Tibial artery (tissue), 4 donors: ENCODE results near the gene SKIL.

Experiments used
- DNase-seq, 2 donors: peaks; one replicate each; pipeline ENCODE4 v3.0.0-alpha.2; 2019
- H3K27ac ChIP-seq, 2 donors: fragments of 200-600 bp; sonication (generic) in 1 of 2; 1 replicate in 1 of 2; 2 replicates in 1 of 2; pipeline ENCODE4 v1.5.1; 2018 to 2019; ENCODE audit warnings: mild to moderate bottlenecking in 1 of 2
- H3K27me3 ChIP-seq, 2 donors: fragments of 200-600 bp; sonication (generic) in 1 of 2; one replicate each; pipeline versions ENCODE4 v1.5.1 to v1.6.0; 2016 to 2019
- H3K36me3 ChIP-seq, 3 donors: fragments of 200-600 bp; sonication (generic) in 2 of 3; one replicate each; pipeline ENCODE4 v1.5.1; 2016 to 2019; ENCODE audit warnings: mild to moderate bottlenecking in 2 of 3
- H3K4me1 ChIP-seq, 4 donors: fragments of 200-600 bp; sonication (generic) in 2 of 4; 1 replicate in 3 of 4; 2 replicates in 1 of 4; pipeline ENCODE4 v1.5.1; 2016 to 2019
- H3K4me3 ChIP-seq, 2 donors: fragments of 200-600 bp; sonication (generic) in 1 of 2; 1 replicate in 1 of 2; 2 replicates in 1 of 2; pipeline ENCODE4 v1.5.1; 2018 to 2019; ENCODE audit warnings: mild to moderate bottlenecking in 2 of 2
- H3K9me3 ChIP-seq, 3 donors: fragments of 200-600 bp; sonication (generic) in 1 of 3; one replicate each; pipeline ENCODE4 v1.5.1; 2016 to 2019
- intact Hi-C: fragments of 100-400 bp; cut with DNase I; formaldehyde crosslinking; loops from one replicate; pipeline ENCODE4 v1.15.0; 2023; ENCODE audit warnings: low total_unique reads
- TF ChIP-seq, protein P1 (sequence below), 2 experiments: fragments of 200-600 bp in 1 of 2; fragments of 450-650 bp in 1 of 2; IDR thresholded peaks; one replicate each; pipeline ENCODE4 v1.5.1; 2017 to 2019; ENCODE audit warnings: antibody characterized with exemption in 2 of 2, mild to moderate bottlenecking in 1 of 2, moderate library complexity in 1 of 2

SKIL gene

DNA sequence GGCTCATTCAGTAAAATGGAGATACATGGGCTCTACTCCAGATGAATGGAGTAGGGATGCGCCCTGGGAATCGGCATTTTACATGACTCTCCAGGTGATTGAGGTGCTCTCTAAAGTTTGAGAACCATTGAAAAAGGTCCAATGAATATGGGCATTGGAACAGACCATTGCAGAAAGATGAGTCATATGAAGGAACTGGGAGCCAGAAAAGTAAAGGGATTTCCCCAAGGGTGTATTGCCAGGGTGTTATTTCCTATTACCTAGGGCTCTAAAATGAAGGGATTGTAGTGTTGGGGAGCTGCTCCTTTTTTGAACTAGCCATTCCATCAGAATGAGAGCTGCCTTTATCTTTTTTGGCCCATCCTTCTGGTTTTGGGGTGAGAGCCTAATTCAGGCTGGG, 82.8 kb downstream of the SKIL start:
- Histone ChIP-seq H3K4me1 (no peaks in the 10 kb centered on the region), H3K27ac (no peak overlapping the region), H3K36me3 (peaks cover 0 to 13% (median 0%) of the 10 kb centered on the region in 3 donors), H3K4me3 (no peak overlapping the region), H3K9me3 (no peaks in the 10 kb centered on the region), H3K27me3 (peaks cover 0 to 2% of the 10 kb centered on the region in 2 donors)
- DNase-seq, result no peak
- TF ChIP-seq, protein P1, sequence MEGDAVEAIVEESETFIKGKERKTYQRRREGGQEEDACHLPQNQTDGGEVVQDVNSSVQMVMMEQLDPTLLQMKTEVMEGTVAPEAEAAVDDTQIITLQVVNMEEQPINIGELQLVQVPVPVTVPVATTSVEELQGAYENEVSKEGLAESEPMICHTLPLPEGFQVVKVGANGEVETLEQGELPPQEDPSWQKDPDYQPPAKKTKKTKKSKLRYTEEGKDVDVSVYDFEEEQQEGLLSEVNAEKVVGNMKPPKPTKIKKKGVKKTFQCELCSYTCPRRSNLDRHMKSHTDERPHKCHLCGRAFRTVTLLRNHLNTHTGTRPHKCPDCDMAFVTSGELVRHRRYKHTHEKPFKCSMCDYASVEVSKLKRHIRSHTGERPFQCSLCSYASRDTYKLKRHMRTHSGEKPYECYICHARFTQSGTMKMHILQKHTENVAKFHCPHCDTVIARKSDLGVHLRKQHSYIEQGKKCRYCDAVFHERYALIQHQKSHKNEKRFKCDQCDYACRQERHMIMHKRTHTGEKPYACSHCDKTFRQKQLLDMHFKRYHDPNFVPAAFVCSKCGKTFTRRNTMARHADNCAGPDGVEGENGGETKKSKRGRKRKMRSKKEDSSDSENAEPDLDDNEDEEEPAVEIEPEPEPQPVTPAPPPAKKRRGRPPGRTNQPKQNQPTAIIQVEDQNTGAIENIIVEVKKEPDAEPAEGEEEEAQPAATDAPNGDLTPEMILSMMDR (IDR thresholded peaks at IDR 0.05), result no peak
- intact Hi-C loops, result no loop called here

DNA sequence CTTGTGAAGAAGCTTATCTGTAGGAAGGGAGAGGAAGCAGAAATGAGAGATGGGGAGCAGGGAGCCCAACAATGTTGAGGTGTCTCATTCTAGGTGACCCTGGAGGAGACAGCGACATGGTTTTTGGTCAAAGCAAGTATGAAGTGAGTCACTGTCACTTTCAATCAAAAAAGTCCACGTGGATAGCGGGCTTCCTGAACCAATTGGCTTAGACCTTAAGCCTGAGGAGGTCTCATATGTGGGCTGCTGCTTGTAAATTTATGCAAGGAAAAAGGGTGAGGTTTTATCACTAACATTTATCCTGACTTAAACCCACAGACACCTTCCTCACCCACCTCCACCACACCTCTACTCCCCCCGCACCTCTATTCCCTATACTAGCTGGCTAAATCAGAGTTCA, 83.9 kb downstream of the SKIL start:
- intact Hi-C loops, result no loop called here

DNA sequence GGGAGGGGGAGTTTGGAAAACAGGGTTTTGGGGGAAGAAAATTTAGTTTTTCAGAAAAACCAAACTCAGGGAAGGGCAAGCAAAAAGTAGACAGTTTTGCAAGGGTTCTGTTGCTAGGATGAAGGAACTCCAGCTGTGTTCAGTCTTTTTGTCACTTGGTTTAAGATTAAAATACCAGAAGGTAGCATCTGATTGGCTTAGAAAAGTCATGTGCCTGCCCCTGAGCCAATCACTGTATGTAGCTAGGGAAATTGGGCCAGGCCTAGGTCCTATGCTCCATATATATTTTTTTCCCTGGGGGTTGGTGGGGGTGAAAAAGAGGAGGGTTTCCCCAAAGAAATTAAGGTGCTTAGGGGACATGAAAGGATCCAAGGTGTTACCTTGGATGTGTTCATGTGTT, 85.4 kb downstream of the SKIL start:
- intact Hi-C loops, result no loop called here
- DNase-seq, result no peak
- Histone ChIP-seq H3K36me3 (no peaks in the 10 kb centered on the region), H3K4me3 (no peak overlapping the region), H3K27ac (no peak overlapping the region), H3K4me1 (no peaks in the 10 kb centered on the region), H3K27me3 (peaks cover 0 to 2% of the 10 kb centered on the region in 2 donors), H3K9me3 (no peaks in the 10 kb centered on the region)
- TF ChIP-seq, protein P1 (IDR thresholded peaks at IDR 0.05), result no peak

More for the DNA sequence above, 83.9 kb downstream of the SKIL start:
- TF ChIP-seq, protein P1 (IDR thresholded peaks at IDR 0.05), result no peak
- H3K4me1 ChIP-seq, result no peaks in the 10 kb centered on the region
- H3K36me3 ChIP-seq, result peaks cover 0 to 4% (median 0%) of the 10 kb centered on the region in 3 donors
- H3K4me3 ChIP-seq, result no peak overlapping the region
- peaks cover 0 to 2% of the 10 kb centered on the region in 2 donors for H3K27me3 ChIP-seq
- H3K9me3 ChIP-seq, result no peaks in the 10 kb centered on the region
- DNase-seq, result no peak
- no peak overlapping the region for H3K27ac ChIP-seq

DNA sequence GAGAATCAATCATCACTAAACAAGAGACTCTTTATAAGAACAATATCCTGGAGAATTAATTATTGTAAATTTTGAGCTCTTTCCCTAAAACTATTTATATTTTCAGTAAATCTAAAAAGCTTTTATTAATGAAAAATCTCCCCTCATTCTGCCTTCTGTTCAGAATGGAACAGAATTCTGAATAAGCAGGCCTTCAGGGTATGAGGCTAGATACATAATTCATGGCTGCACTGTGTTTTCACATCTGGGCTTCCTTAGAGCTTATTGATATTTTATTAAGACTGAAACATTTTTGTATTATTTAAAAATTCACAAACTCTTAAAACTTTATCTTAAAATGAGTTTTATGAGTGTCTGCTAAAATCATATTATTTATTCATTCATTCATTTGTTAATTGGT, 85.9 kb downstream of the SKIL start:
- TF ChIP-seq, protein P1 (IDR thresholded peaks at IDR 0.05), result no peak
- intact Hi-C loops, result no loop called here

More for the DNA sequence above, 85.9 kb downstream of the SKIL start:
- H3K27me3 ChIP-seq, result peaks cover 0 to 2% of the 10 kb centered on the region in 2 donors
- no peak overlapping the region for H3K4me3 ChIP-seq
- no peaks in the 10 kb centered on the region for H3K4me1 ChIP-seq
- DNase-seq, result no peak
- no peak overlapping the region for H3K27ac ChIP-seq
- no peaks in the 10 kb centered on the region for H3K36me3 ChIP-seq
- H3K9me3 ChIP-seq, result no peaks in the 10 kb centered on the region
